ENCODE data around the gene SORT1.
A peak's percentile ranks its signal among the peaks of the same experiment; 100 is the strongest.
"Not testable (repeated sequence)": the region's sequence is repeated elsewhere in the genome, so short reads cannot be mapped to it uniquely, and the experiment has no call there.

SORT1 gene

DNA sequence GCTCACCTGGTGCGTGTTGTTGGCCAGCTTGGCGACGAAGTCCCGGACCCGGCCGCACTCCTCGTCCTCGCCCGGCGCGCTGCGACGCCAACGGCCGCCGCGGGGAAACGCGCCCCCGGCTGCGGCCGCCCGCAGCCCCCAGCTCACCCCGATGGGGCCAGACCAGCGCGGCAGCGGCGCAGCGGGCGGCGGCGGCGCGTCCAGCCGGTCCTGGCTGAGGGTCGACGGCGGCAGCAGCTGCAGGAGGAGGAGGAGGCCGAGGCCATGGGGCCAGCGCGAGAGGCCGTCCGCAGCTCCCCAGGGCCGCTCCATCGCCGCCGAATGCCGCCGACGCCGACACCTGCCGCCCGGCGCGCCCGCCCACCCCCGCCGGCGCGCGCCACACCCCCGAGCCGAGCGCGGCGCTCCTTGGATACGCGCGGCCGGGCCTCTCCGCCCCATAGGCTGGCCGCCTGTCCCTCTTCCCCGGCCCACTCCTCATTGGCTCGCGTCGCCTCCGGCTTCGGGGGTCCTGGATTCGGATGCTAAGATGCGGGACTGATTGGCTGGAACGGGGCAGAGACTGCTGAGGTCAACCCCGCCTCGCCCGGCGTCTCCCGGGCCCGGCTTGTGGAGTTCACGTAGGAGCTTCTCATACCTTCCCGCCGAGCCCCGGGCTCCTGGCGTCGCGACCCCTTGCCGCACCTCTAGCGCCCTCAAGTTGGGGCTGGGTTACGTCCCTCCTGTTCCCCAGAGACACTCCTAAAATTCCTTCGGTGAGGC is at the start of gene SORT1:
SORT1 (minus strand) TSS at position 338 of the 762 bp plus-strand sequence; CDS start at position 312, 26 bp downstream.
- peak; percentile 59 for DNase-seq

DNA sequence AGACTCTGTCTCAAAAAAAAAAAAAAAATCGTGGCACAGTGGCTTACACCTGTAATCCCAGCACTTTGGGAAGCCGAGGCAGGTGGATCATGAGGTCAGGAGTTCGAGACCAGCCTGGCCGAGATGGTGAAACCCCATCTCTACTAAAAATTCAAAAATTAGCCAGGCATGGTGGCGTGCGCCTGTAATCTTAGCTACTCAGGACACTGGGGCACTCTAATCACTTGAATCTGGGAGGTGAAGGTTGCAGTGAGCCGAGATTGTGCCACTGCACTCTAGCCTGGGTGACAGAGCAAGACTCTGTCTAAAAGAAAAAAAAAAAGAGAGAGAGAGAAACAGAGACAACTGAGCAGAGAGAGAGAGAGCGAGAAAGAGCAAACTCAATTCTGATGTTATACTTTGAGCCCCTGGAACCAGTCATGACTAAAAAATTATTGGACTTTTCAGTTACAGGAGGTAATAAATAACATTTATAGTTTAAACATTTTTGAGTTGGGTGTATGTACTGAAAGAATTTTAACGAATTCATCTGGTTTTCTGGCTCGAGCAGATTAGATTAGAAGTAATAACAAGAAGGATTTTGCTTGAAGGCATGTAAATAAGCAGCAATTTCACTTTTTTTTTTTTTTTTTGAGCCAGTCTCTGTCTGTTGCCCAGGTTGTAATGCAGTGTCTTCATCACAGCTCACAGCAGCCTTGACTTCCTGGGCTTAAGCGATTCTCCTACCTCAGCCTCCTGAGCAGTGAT is 48.4 kb upstream of the SORT1 start:
- not testable (repeated sequence) for DNase-seq

DNA sequence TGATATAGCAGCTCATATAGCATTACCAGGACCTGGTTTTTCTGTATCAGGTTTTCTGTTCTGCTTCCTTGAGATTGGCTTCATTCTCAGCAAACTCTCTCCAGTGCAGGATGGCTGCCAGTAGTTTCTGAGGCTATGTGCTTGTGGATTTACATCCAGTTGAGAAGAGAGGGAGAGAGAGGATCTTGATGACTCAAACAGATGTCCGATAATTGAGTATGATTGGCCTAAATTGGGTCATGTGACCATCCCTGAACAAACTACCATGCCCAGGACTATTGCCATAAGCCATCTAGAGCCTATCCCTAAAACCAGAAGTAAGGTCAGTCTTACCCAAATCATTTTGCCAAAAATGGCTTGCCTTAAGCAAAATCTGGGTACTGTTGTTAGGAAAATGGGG is 46.6 kb upstream of the SORT1 start:
- no peak for DNase-seq

DNA sequence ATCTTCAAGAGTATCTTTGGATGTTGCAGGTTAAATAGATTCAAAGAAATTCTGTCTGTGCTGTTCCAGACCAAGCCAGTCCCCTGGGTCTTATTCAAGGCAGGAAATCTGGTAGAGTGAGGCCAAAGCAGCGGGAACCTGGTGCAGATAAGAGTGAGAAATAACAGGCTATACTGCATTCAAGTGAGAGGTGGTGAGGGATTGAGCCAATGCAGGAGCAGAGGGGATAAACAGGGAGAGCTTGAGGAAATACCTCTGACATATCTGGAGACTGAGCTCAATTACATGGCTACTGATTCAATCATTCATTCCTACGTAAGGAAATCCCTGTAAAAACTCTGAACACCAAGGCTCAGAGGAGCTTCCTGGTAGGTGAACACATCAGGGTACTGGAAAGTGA is 45.8 kb upstream of the SORT1 start:
- no peak for DNase-seq

DNA sequence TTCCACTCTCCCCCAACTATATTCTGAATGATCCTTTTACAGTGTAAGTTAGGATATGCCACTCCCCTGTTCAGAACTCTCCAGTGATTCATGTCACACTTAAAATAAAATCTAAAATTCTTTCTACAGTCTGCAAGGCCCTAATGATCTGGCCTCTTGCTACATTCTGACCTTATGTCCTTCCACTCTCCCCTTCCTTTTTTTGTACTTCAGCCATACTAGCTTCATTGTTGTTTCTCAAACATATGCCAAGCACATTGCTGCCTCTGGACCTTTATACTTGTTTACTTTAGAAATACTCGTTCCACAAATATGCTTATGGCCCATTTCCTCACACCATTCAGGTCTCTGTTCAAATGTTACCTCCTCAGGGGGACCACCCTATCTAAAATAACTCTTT is 43.4 kb upstream of the SORT1 start:
- no peak for DNase-seq

DNA sequence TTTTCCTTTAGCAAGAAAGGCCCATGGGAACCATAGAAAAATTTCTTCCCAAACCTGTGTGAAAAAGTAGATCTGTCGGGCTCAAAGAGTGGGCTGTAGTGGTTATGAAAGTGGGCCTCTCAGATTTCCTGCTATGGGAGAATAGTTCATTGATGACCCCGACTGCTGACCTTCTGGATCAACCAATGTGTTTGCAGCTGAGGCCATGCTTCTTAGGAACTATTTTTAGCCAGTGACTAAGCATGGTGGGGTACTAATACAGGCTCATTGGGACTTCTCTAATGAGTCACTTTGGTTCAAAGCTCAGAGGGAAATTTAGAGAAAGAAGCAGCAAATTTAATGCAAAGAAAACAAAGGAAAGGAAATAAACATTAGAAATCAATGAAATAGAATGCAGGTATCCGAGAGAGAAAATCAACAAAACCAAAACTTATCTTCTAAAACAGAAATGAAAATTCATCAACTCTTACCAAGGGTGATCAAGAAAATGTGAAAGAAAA is 41.1 kb upstream of the SORT1 start:
- no peak for DNase-seq

DNA sequence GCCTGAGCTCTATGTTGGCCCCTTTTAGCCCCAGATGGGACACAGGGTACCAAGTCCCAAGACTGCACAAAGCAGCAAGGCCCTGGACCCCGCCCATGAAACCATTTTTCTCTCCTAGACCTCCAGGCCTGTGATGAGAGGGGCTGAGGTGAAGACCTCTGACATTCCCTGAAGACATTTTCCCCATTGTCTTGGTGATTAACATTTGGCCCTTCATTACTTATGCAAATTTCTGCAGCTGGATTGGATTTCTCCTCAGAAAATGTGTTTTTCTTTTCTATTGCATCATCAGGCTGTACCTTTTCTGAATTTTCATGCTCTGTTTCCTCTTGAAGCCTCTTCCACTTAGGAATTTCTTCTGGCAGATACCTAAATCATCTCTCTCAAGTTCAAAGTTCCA is 36.8 kb upstream of the SORT1 start:
- no peak for DNase-seq

DNA sequence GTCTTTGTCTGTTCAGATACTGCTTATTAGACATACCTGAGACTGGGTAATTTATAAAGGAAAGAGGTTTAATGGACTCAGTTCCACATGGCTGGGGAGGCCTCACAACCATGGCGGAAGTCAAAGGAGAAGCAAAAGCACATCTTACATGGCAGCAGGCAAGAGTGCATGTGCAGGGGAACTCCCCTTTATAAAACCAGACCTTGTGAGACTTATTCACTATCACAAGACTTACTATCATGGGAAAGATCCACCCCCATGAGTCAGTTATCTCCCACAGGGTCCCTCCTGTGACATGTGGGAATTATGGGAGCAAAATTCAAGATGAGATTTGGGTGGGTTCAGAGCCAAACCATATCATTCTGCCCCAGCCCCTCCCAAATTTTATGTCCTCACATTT is 35.6 kb upstream of the SORT1 start:
- DNase-seq, result no peak

DNA sequence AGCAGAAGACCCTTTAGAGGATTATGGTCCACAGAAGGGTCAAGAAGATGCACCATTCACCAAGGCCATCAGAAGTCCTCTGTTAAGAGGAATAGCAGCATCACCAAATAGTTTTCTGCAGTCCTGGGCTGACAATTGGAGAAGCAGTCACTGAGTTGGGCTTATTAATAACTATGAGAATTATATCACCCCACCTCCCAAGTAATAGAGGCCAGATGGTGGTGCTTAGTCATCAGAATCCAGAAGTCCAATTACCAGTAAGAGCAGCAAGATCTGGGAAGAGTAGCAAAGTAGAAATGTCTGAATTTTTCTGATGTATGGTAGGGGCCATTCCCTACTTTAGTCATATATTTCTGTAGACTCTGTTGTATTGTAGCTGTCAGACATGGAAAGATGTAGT is 34.6 kb upstream of the SORT1 start:
- DNase-seq, result no peak

DNA sequence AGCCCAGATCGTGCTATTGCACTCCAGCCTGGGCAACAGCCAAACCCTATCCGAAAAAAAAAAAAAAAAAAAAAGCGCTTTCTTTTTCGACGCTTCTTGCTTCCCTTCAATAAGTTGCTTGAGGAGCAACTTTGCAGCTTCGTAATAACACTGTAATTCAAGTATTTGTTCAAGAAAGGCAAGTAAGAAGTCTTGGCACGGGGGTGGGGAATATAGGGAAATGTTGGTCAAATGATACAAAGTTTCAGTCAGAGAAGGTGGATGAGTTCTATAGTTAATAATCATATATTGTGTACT is 29.4 kb upstream of the SORT1 start:
- DNase-seq, result peak; percentile 4

DNA sequence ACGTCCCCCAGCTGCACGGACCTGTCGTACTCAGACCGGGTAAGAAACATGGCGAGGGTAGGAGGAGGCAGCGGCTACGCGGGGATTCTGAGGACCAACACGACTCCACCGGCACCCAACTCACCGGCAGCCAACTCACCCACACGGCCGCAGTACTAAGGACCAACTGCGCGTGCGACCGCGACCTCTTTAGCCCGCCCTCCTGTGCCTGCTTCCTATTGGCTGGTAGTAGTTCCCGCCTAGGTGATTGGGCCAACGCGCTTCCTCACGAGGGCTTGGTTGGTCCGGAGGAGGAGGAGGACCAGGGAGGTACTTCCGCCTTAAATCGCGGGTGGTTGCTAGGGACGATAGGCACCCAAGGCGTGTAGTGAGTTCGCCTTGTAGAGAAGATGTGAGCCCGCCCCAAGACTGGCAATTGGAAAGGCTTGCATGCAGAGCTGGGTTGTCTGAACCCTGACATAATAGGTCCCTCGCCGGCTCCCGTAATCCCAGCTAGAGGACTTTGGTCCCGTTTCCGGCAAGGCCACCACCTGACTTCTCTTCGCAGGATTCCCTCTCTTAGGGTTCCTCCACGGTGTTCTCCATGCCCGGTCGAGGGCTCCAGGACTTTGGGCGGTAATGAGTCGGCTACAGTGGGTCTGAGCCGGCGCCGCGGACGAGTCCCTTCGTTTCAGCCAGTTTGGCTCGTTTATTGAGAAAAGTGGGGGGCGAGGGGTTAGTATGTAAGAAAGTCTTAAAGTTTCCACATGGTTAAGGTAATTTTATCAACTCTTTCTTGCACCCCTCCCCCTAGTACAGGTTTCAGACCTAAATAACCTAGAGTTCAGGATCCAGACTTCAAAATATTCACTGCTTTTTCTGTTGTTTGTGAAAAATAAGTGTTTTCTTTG is 28.8 kb upstream of the SORT1 start, which contains the start of gene PSMA5:
PSMA5 (minus strand) TSS at position 168 of the 890 bp plus-strand sequence; CDS start at position 50, 118 bp downstream.
- DNase-seq, result peak; percentile 97

DNA sequence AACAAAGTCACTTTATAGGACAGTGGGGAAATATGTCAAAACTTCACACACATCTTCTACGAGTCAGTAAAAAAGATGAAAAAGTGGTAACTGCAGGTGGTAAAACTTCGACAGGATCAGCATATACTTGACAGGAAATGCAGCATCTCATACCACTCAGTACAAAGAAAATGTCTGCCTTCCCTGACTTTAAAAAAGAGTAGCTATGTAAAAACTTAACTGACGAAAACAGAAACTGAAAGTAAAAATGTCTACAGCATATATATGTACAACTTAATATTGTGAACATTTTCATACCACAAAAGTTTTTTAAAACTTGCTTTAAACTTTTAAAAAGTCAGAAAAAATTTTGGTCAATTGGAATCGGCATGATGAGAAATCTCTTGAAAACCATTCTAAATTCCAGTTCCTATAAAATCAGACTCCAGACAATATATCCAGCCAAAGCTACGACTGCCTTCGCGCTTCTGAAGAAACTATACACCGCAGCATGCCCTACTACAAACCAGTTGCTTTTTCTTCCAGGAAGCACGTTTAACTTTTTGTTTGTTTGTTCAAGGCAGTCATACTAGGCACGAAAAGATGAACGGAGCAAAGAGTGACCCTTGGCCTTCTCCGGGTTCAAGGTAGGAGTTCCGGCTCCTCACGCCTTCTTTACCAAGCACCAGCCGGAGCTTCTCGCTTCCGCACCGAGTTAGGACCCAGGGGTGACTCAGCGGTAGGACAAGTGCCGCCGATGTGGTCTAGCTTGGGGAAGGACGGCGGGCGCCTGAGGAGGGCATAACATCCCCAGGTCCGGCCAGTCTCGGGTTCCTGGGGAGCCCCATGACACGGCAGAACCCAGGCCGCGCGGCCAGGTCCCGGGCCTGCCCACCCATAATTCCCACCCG is 27.9 kb upstream of the SORT1 start:
- DNase-seq, result peak; percentile 67

- DNase-seq, result no peak
Observed at GRCh38 chr1:109423498-109423897, 25.8 kb upstream of the SORT1 start.

DNA sequence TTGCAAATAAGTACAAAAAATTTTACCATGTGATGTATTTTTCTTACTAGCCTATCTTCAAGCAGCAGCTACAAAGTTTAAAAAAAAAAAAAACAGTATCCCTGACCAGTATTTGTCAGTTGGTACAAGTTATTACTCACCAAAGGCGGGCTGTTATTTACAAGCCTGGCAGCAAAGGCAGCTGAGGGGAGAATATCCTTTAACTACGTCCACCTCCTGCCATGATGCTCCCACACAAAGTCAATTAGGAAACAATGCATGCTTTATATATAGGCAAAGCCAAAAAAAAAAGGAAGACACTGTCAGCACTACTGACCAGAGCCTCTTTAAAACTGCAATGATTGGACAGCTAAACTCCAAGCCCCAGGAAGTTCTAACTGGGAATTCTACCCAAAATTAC is 14.8 kb upstream of the SORT1 start:
- no peak for DNase-seq

DNA sequence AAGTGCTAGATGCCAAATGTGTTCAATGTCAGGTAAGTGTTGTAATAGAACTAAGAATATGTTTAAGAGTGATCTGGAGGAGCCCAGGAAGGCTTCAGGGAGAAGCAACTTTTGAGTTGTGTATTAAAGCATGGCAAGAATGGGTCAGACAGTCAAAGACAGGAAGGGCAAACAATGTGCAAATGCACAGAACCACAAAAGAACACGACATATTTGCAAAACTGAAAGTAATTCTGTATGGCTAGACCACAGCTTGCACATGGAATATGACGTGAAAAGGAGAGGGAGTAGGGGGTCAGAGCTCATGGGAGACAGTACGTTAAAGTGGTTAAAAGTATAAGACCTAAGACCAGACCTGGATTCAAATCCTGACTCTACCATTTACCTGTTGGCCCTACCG is 7.1 kb upstream of the SORT1 start:
- peak; percentile 26 for DNase-seq

DNA sequence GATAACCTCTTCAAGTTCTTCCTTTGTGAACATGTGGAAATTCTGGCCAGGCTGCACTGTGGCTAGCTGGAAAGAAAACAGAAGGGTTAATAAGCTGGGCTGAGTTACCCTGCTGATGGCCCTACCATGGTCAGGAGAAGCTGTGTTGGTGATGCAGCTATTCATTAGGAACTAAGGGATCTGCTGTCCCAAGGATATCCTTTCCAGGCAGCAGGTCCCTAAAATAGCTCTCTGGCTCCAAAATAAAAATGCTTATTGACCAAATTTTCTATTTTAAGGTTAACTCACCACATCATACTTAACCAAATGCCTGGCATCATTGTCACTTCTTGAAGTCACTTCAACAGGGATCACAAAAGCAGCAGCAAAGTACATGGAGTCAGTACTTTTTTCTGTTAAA is 4.3 kb upstream of the SORT1 start:
- DNase-seq, result no peak

- DNase-seq, result no peak
Observed at GRCh38 chr1:109400035-109400655, 2.4 kb upstream of the SORT1 start.

DNA sequence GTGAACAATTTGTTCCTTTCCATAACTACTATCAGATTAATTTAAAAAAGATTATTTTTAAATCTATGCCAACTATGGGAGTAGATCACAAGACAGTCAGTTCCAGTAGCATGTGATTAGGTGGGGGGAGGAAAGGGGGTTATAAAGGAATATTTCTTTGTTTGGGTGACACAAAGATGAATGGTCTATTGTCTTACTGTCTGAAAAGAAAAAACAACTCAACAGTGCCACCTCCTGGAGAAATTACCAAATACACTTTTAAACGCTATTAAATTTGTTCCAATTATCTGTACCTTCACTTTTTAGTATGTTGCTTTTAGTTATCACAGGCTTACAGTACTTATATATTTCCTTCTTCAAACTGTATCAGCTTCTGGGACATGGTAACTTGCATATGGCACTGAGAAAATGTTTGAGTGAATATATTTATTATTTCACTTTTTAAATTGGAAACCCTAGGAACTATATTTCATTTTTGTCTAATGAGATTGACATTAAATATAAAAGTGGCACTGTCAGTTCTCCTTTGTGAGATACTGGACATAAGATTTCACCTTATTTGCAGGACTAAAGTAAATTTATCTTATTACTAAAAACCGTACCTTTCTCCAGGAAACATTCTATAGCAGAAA is 1.7 kb upstream of the SORT1 start:
- peak; percentile 76 for DNase-seq

- DNase-seq, result no peak
Observed at GRCh38 chr1:109398343-109399225, 866 bp upstream of the SORT1 start.
